ENCODE measurements around the gene NCR3LG1.

DNA sequence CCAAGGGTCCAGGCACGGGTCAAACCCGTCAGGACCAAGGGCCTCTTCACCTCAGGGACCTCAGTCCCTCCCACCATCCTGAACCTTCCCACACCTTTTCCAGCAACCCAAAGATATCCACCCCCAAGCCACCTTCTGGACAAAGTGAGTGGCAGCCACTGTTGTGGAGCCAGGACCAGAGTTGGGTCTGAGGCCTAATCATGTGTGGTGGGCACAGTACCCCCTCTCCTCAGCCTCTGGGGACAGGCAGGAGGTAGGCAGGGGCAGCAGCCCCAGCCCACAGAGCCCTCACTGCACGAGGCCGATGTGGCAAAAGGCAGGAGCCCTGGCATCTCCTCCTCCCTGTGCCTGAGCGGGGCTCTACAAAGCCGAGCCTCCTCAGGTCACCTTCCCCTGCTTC lies 34.3 kb downstream of the NCR3LG1 start:
- TF ChIP-seq, protein P1, sequence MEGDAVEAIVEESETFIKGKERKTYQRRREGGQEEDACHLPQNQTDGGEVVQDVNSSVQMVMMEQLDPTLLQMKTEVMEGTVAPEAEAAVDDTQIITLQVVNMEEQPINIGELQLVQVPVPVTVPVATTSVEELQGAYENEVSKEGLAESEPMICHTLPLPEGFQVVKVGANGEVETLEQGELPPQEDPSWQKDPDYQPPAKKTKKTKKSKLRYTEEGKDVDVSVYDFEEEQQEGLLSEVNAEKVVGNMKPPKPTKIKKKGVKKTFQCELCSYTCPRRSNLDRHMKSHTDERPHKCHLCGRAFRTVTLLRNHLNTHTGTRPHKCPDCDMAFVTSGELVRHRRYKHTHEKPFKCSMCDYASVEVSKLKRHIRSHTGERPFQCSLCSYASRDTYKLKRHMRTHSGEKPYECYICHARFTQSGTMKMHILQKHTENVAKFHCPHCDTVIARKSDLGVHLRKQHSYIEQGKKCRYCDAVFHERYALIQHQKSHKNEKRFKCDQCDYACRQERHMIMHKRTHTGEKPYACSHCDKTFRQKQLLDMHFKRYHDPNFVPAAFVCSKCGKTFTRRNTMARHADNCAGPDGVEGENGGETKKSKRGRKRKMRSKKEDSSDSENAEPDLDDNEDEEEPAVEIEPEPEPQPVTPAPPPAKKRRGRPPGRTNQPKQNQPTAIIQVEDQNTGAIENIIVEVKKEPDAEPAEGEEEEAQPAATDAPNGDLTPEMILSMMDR (IDR thresholded peaks at IDR 0.05): no peak
- TF ChIP-seq EZH2phosphoT487 (IDR thresholded peaks at IDR 0.05): no peak

Measured in neural progenitor cell (in vitro differentiated cells).